Activated T-cell treated with anti-CD3 and anti-CD28 coated beads, Interleukin-2, amount 50 U/mL, for 72 hours (primary cell): ENCODE results near the gene SND1. TPM values are rescaled to one million over a fixed set of nuclear protein-coding genes. Genes with fewer than 3 reads are reported as not detected.

Experiments used
- ATAC-seq, 2 donors: fragments of 150-1000 bp; cut with Tn5 transposase; replicated peaks in 1 of 2; 2 replicates each; pipeline ENCODE4 v1.10.0; 2021; ENCODE audit warnings: moderate library complexity in 2 of 2, mild to moderate bottlenecking in 1 of 2
- DNase-seq, 2 donors: peaks; one replicate each; pipeline ENCODE4 v3.0.0; 2021 to 2022; ENCODE audit warnings: mixed read lengths in 1 of 2
- H3K27ac Mint-ChIP-seq: one replicate; pipeline ENCODE4 v1.8.0; 2022; ENCODE audit warnings: mild to moderate bottlenecking, moderate library complexity, mixed read lengths
- H3K27me3 Mint-ChIP-seq: one replicate; pipeline ENCODE4 v1.8.0; 2022; ENCODE audit warnings: low read depth, mixed read lengths
- H3K36me3 Mint-ChIP-seq, 2 donors: one replicate each; pipeline ENCODE4 v1.8.0; 2022; ENCODE audit warnings: mixed read lengths in 2 of 2, mild to moderate bottlenecking in 1 of 2; ENCODE audit not compliant: insufficient read depth in 2 of 2
- H3K4me1 Mint-ChIP-seq: one replicate; pipeline ENCODE4 v1.8.0; 2022; ENCODE audit warnings: low read depth, mixed read lengths
- H3K4me3 Mint-ChIP-seq, 2 donors: one replicate each; pipeline ENCODE4 v1.8.0; 2022; ENCODE audit warnings: mild to moderate bottlenecking in 2 of 2, mixed read lengths in 2 of 2, moderate library complexity in 2 of 2
- H3K9me3 Mint-ChIP-seq, 2 donors: one replicate each; pipeline ENCODE4 v1.8.0; 2022; ENCODE audit warnings: mixed read lengths in 2 of 2
- total RNA-seq, 2 donors: library from RNA; stranded (reverse); gene quantifications; one replicate each; pipeline ENCODE4 v1.2.3, GENCODE V29; 2022

The SND1 gene
- total RNA-seq, 2 donors from 2014 or later, result 237 to 285 TPM

- no peak overlapping the region for H3K27ac Mint-ChIP-seq
- ATAC-seq, result no peak
Measured at GRCh38 chr7:127980901-127981300, 328.9 kb downstream of the SND1 start.

GRCh38 chr7:127981965-127982364, 330.0 kb downstream of the SND1 start:
- no peak for ATAC-seq
- H3K36me3 Mint-ChIP-seq, result peaks cover 18 to 23% of the 10 kb centered on the region in 2 donors
- H3K4me3 Mint-ChIP-seq, result no peak overlapping the region
- H3K27ac Mint-ChIP-seq, result no peak overlapping the region
- DNase-seq, result no peak
- H3K27me3 Mint-ChIP-seq, result no peaks in the 10 kb centered on the region
- H3K4me1 Mint-ChIP-seq, result peaks cover 12% of the 10 kb centered on the region
- peaks cover 14 to 18% of the 10 kb centered on the region in 2 donors for H3K9me3 Mint-ChIP-seq

More at GRCh38 chr7:127980901-127981300, 328.9 kb downstream of the SND1 start:
- Mint-ChIP-seq H3K4me1 (peaks cover 12% of the 10 kb centered on the region), H3K9me3 (peaks cover 14 to 19% of the 10 kb centered on the region in 2 donors), H3K4me3 (no peak overlapping the region), H3K27me3 (no peaks in the 10 kb centered on the region), H3K36me3 (peaks cover 21 to 33% of the 10 kb centered on the region in 2 donors)
- no peak for DNase-seq

- Mint-ChIP-seq H3K9me3 (peaks cover 3 to 5% of the 10 kb centered on the region in 2 donors), H3K36me3 (peaks cover 6 to 8% of the 10 kb centered on the region in 2 donors), H3K27me3 (no peaks in the 10 kb centered on the region), H3K4me1 (peaks cover 12% of the 10 kb centered on the region), H3K27ac (no peak overlapping the region), H3K4me3 (no peak overlapping the region)
- peak in 1 of 2 donors; percentile 35 for ATAC-seq
- DNase-seq, result no peak
Measured at GRCh38 chr7:127983804-127984332, 331.9 kb downstream of the SND1 start.

GRCh38 chr7:127986581-127987521, 334.9 kb downstream of the SND1 start:
- DNase-seq (no peak), ATAC-seq (no peak)
- no peaks in the 10 kb centered on the region for H3K27me3 Mint-ChIP-seq
- H3K4me1 Mint-ChIP-seq, result peaks cover 12% of the 10 kb centered on the region
- no peak overlapping the region for H3K4me3 Mint-ChIP-seq
- no peaks in the 10 kb centered on the region for H3K9me3 Mint-ChIP-seq
- peaks cover 0 to 5% of the 10 kb centered on the region in 2 donors for H3K36me3 Mint-ChIP-seq
- no peak overlapping the region for H3K27ac Mint-ChIP-seq

- H3K27ac Mint-ChIP-seq, result no peak overlapping the region
- H3K36me3 Mint-ChIP-seq, result peaks cover 2 to 5% of the 10 kb centered on the region in 2 donors
- ATAC-seq (no peak), DNase-seq (no peak)
- H3K27me3 Mint-ChIP-seq, result no peaks in the 10 kb centered on the region
- H3K4me3 Mint-ChIP-seq, result no peak overlapping the region
- no peaks in the 10 kb centered on the region for H3K9me3 Mint-ChIP-seq
- H3K4me1 Mint-ChIP-seq, result peaks cover 4% of the 10 kb centered on the region
Measured at GRCh38 chr7:127988751-127989150, 336.8 kb downstream of the SND1 start.

GRCh38 chr7:127993317-127993716, 341.3 kb downstream of the SND1 start:
- Mint-ChIP-seq H3K4me1 (no peaks in the 10 kb centered on the region), H3K27me3 (no peaks in the 10 kb centered on the region), H3K36me3 (peaks cover 7 to 13% of the 10 kb centered on the region in 2 donors), H3K4me3 (no peak overlapping the region), H3K27ac (no peak overlapping the region), H3K9me3 (no peaks in the 10 kb centered on the region)
- ATAC-seq, result no peak
- no peak for DNase-seq

- Mint-ChIP-seq H3K9me3 (no peaks in the 10 kb centered on the region), H3K36me3 (peaks cover 7 to 13% of the 10 kb centered on the region in 2 donors), H3K27ac (no peak overlapping the region), H3K4me1 (no peaks in the 10 kb centered on the region), H3K27me3 (no peaks in the 10 kb centered on the region), H3K4me3 (no peak overlapping the region)
- no peak for DNase-seq
- ATAC-seq, result no peak
Measured at GRCh38 chr7:127993987-127994386, 342.0 kb downstream of the SND1 start.

GRCh38 chr7:127995156-127995880, 343.3 kb downstream of the SND1 start:
- ATAC-seq, result no peak

GRCh38 chr7:127995881-127996215, 343.9 kb downstream of the SND1 start:
- Mint-ChIP-seq H3K27me3 (no peaks in the 10 kb centered on the region), H3K9me3 (no peaks in the 10 kb centered on the region), H3K27ac (no peak overlapping the region), H3K4me3 (no peak overlapping the region), H3K36me3 (peaks cover 7 to 10% of the 10 kb centered on the region in 2 donors), H3K4me1 (no peaks in the 10 kb centered on the region)
- no peak for DNase-seq
- no peak for ATAC-seq

More at GRCh38 chr7:127995156-127995880, 343.3 kb downstream of the SND1 start:
- Mint-ChIP-seq H3K27ac (no peak overlapping the region), H3K4me1 (no peaks in the 10 kb centered on the region), H3K9me3 (no peaks in the 10 kb centered on the region), H3K36me3 (peaks cover 7 to 10% of the 10 kb centered on the region in 2 donors), H3K27me3 (no peaks in the 10 kb centered on the region), H3K4me3 (no peak overlapping the region)
- no peak for DNase-seq

GRCh38 chr7:127996253-127997071, 344.5 kb downstream of the SND1 start:
- Mint-ChIP-seq H3K4me1 (no peaks in the 10 kb centered on the region), H3K27ac (no peak overlapping the region), H3K4me3 (no peak overlapping the region), H3K27me3 (no peaks in the 10 kb centered on the region), H3K9me3 (no peaks in the 10 kb centered on the region), H3K36me3 (peaks cover 7 to 8% of the 10 kb centered on the region in 2 donors)
- no peak for DNase-seq
- ATAC-seq, result no peak

GRCh38 chr7:127997226-127997922, 345.4 kb downstream of the SND1 start:
- H3K27ac Mint-ChIP-seq, result no peak overlapping the region
- H3K27me3 Mint-ChIP-seq, result no peaks in the 10 kb centered on the region
- H3K9me3 Mint-ChIP-seq, result no peaks in the 10 kb centered on the region
- DNase-seq (no peak), ATAC-seq (no peak)
- H3K4me3 Mint-ChIP-seq, result no peak overlapping the region
- peaks cover 7 to 8% of the 10 kb centered on the region in 2 donors for H3K36me3 Mint-ChIP-seq
- H3K4me1 Mint-ChIP-seq, result no peaks in the 10 kb centered on the region

GRCh38 chr7:127998671-127999070, 346.7 kb downstream of the SND1 start:
- Mint-ChIP-seq H3K4me1 (peaks cover 9% of the 10 kb centered on the region), H3K27ac (no peak overlapping the region)
- ATAC-seq, result no peak

More at GRCh38 chr7:127998671-127999070, 346.7 kb downstream of the SND1 start:
- Mint-ChIP-seq H3K27me3 (no peaks in the 10 kb centered on the region), H3K4me3 (no peak overlapping the region), H3K36me3 (peaks cover 5 to 8% of the 10 kb centered on the region in 2 donors), H3K9me3 (no peaks in the 10 kb centered on the region)
- no peak for DNase-seq
